Neural crest cell (in vitro differentiated cells): ENCODE results near the gene CNTNAP2. TPM values are rescaled to one million over a fixed set of nuclear protein-coding genes. Genes with fewer than 3 reads are reported as not detected.

ENCODE experiments used
- DNase-seq: peaks from one replicate; pipeline ENCODE4 v3.0.0; 2021; ENCODE audit warnings: low read depth, mixed read lengths, low spot score
- H3K27ac Mint-ChIP-seq: one replicate; pipeline ENCODE4 v1.8.0; 2021; ENCODE audit warnings: mild to moderate bottlenecking, mixed read lengths; ENCODE audit not compliant: unreplicated experiment
- H3K27me3 Mint-ChIP-seq: 2 replicates; pipeline ENCODE4 v1.8.0; 2021; ENCODE audit warnings: low read depth, mild to moderate bottlenecking, mixed read lengths
- H3K36me3 Mint-ChIP-seq: 2 replicates; pipeline ENCODE4 v1.8.0; 2021; ENCODE audit warnings: low read depth, mild to moderate bottlenecking, mixed read lengths
- H3K4me1 Mint-ChIP-seq: 2 replicates; pipeline ENCODE4 v1.8.0; 2021; ENCODE audit warnings: mixed read lengths
- H3K4me3 Mint-ChIP-seq: one replicate; pipeline ENCODE4 v1.8.0; 2021; ENCODE audit warnings: mild to moderate bottlenecking, mixed read lengths
- H3K9me3 Mint-ChIP-seq: 2 replicates; pipeline ENCODE4 v1.8.0; 2021; ENCODE audit warnings: mixed read lengths
- total RNA-seq: library from RNA; stranded (reverse); gene quantifications from 2 replicates; pipeline ENCODE4 v1.2.1, GENCODE V29; 2021
- TF ChIP-seq, protein P1 (sequence below): fragments of 200-600 bp; sonication (generic); conservative IDR thresholded peaks from 2 replicates; pipeline ENCODE4 v1.5.0; 2021; ENCODE audit warnings: antibody characterized with exemption, mild to moderate bottlenecking

CNTNAP2 gene
- total RNA-seq, 1 donor from 2014 or later = 12.9 TPM

DNA sequence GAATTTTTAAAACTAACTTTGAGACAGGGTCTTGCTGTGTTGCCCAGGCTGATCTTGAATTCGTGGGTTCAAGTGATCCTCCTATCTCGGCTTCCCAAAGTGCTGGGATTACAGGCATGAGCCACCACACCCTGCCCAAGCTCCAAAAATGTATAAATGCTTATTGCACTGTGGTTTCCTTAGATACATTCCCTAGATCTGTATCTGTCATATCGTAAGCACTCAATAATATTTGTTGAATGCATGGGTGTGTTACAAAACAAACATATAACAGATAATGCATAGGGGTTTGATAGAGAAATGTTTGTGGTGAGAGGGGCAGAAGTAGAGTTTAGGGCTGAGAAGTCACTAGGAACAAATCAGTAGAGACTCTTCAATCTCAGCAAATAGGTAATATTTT is 1518.7 kb downstream of the CNTNAP2 start:
- Mint-ChIP-seq H3K27ac (no peak overlapping the region), H3K9me3 (peaks cover 10% of the 10 kb centered on the region), H3K27me3 (no peaks in the 10 kb centered on the region), H3K4me1 (no peaks in the 10 kb centered on the region), H3K4me3 (no peak overlapping the region), H3K36me3 (peaks cover 1% of the 10 kb centered on the region)
- TF ChIP-seq, protein P1, sequence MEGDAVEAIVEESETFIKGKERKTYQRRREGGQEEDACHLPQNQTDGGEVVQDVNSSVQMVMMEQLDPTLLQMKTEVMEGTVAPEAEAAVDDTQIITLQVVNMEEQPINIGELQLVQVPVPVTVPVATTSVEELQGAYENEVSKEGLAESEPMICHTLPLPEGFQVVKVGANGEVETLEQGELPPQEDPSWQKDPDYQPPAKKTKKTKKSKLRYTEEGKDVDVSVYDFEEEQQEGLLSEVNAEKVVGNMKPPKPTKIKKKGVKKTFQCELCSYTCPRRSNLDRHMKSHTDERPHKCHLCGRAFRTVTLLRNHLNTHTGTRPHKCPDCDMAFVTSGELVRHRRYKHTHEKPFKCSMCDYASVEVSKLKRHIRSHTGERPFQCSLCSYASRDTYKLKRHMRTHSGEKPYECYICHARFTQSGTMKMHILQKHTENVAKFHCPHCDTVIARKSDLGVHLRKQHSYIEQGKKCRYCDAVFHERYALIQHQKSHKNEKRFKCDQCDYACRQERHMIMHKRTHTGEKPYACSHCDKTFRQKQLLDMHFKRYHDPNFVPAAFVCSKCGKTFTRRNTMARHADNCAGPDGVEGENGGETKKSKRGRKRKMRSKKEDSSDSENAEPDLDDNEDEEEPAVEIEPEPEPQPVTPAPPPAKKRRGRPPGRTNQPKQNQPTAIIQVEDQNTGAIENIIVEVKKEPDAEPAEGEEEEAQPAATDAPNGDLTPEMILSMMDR = no peak
- DNase-seq = no peak

DNA sequence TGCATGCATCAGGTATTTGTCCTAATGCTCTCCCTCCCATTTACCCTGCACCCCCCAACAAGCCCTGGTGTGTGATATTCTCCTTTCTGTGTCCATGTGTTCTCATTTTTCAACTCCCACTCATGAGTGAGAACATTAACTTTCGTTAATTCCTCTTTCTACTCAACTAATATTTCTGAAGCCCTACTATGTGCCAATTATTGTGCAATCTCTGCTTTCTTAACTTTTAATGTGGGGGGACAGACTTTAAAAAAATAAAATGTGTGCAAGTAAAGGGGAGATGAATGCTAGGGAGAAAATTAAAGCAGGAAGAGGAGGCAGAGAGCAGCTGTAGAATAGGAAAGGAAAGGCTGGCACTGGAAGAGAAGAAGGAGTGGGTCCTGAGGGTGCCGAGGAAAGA is 1520.0 kb downstream of the CNTNAP2 start:
- H3K9me3 Mint-ChIP-seq = peaks cover 10% of the 10 kb centered on the region
- H3K4me1 Mint-ChIP-seq = no peaks in the 10 kb centered on the region
- H3K27ac Mint-ChIP-seq = no peak overlapping the region
- DNase-seq = no peak
- no peak overlapping the region for H3K4me3 Mint-ChIP-seq
- TF ChIP-seq, protein P1 = no peak
- H3K36me3 Mint-ChIP-seq = no peaks in the 10 kb centered on the region
- no peaks in the 10 kb centered on the region for H3K27me3 Mint-ChIP-seq

DNA sequence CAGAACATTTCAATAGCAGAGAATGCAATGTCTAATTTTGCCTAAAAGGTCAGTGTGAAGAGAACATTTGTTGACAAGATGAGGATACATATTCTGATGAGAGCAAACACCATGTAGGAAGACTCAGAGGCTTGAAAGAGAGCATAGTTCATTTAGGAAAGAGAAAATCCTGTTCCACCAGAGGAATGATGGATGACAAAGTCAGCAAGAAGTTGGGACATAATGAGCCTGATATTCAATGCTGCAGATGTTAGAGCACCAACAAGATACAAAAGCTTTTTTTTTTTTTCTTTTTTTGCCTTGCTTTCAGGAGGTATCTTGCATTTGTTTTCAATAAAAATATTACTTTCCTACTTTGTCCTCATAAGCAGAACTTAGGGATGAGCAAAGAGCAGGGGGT is 1522.0 kb downstream of the CNTNAP2 start:
- Mint-ChIP-seq H3K27ac (no peak overlapping the region), H3K4me1 (no peaks in the 10 kb centered on the region), H3K9me3 (peaks cover 2% of the 10 kb centered on the region), H3K36me3 (no peaks in the 10 kb centered on the region), H3K4me3 (no peak overlapping the region), H3K27me3 (no peaks in the 10 kb centered on the region)
- no peak for DNase-seq
- TF ChIP-seq, protein P1 = no peak

DNA sequence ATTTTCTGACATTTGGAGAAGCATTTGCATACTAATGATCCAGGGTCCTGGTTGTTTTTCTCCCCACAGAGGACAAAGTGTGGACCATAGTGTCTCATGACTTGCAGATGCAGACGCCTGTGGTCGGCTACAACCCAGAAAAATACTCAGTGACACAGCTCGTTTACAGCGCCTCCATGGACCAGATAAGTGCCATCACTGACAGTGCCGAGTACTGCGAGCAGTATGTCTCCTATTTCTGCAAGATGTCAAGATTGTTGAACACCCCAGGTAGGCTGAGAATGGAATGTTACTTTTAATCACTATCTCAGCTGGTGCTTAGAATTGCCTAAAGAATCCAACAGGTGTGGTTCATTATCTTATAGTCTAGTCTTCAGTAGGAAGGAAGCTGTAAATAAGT is 1522.4 kb downstream of the CNTNAP2 start:
- H3K36me3 Mint-ChIP-seq = no peaks in the 10 kb centered on the region
- H3K9me3 Mint-ChIP-seq = no peaks in the 10 kb centered on the region
- no peaks in the 10 kb centered on the region for H3K4me1 Mint-ChIP-seq
- H3K27me3 Mint-ChIP-seq = no peaks in the 10 kb centered on the region
- TF ChIP-seq, protein P1 = no peak
- H3K4me3 Mint-ChIP-seq = no peak overlapping the region
- no peak for DNase-seq
- H3K27ac Mint-ChIP-seq = no peak overlapping the region

DNA sequence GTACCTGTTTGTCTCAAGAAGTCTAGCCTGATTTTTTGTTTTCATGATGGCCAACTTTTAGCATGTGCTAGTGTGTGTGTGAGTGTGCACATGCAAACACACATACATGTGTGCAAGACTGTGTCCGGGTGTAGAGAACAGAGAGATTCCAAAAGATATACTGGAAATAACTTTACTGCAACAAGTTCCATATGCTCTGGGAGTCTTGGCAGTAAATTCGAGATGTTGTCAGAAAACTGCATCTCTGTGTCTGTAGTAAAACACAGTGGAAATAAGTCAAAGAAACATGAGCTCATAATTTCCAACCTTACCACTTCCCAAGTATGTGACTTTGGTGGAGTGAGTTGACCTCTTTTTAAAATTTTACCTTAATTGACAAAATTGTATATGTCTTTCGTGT is 1523.2 kb downstream of the CNTNAP2 start:
- H3K36me3 Mint-ChIP-seq = no peaks in the 10 kb centered on the region
- no peak overlapping the region for H3K27ac Mint-ChIP-seq
- TF ChIP-seq, protein P1 = no peak
- H3K4me1 Mint-ChIP-seq = no peaks in the 10 kb centered on the region
- DNase-seq = no peak
- H3K9me3 Mint-ChIP-seq = no peaks in the 10 kb centered on the region
- H3K27me3 Mint-ChIP-seq = no peaks in the 10 kb centered on the region
- no peak overlapping the region for H3K4me3 Mint-ChIP-seq

DNA sequence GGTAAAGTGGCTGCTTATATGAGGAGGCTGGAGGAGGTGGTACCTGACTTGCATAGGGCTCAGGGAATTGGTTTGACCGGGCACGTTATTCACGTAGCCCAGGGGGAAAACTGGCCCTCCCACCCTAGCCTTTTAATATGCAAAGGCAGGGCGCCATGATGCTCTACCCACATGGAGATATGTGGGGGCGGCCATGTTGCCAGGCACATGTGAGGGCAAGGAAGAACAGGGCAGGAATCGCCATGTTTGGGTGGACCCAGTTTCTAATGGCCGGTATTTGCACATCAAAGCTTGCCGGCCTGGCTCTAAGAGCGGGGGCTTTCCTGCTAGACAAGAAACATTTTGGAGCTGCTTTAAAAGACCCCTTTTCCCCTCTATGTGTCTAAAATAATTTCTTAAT is 1524.2 kb downstream of the CNTNAP2 start:
- no peaks in the 10 kb centered on the region for H3K9me3 Mint-ChIP-seq
- peak overlapping the region; percentile 4 for H3K27ac Mint-ChIP-seq
- TF ChIP-seq, protein P1 = no peak
- H3K27me3 Mint-ChIP-seq = no peaks in the 10 kb centered on the region
- no peaks in the 10 kb centered on the region for H3K36me3 Mint-ChIP-seq
- H3K4me1 Mint-ChIP-seq = no peaks in the 10 kb centered on the region
- no peak for DNase-seq
- H3K4me3 Mint-ChIP-seq = no peak overlapping the region
